ENCODE measurements around the gene CIAO3.
A peak's percentile ranks its signal among the peaks of the same experiment; 100 is the strongest.
"Not testable (repeated sequence)": the region's sequence is repeated elsewhere in the genome, so short reads cannot be mapped to it uniquely, and the experiment has no call there.

CIAO3 gene

GRCh38 chr16:740764-741505 lies at the start of gene CIAO3:
Gene CIAO3, minus strand, starts transcription at chr16:740997. Its CDS starts 12 bp downstream, at chr16:740985.
- DNase-seq (ENCODE audit: low spot score) = peak; percentile 99

GRCh38 chr16:790086-790485 lies 49.3 kb upstream of the CIAO3 start:
- no peak for DNase-seq (ENCODE audit: low spot score)

- no peak for DNase-seq (ENCODE audit: low spot score)
These were observed 48.5 kb upstream of the CIAO3 start for GRCh38 chr16:789191-789850.

GRCh38 chr16:788399-789126 lies 47.8 kb upstream of the CIAO3 start, which contains the start of gene CHTF18:
Gene CHTF18, plus strand, starts transcription at chr16:788620. Its CDS starts 65 bp downstream, at chr16:788685.
- peak; percentile 100 for DNase-seq (ENCODE audit: low spot score)

- no peak for DNase-seq (ENCODE audit: low spot score)
These were observed 47.2 kb upstream of the CIAO3 start, which contains the start of gene RPUSD1 for GRCh38 chr16:787978-788398. Gene RPUSD1, minus strand, starts transcription at chr16:788381. Its CDS starts 644 bp downstream, at chr16:787737.

GRCh38 chr16:787321-787966 lies 46.6 kb upstream of the CIAO3 start:
- DNase-seq (ENCODE audit: low spot score) = no peak

- DNase-seq (ENCODE audit: low spot score) = peak; percentile 82
These were observed 45.1 kb upstream of the CIAO3 start for GRCh38 chr16:785563-786535.

- no peak for DNase-seq (ENCODE audit: low spot score)
These were observed 43.6 kb upstream of the CIAO3 start for GRCh38 chr16:784431-784830.

- DNase-seq (ENCODE audit: low spot score) = no peak
These were observed 42.8 kb upstream of the CIAO3 start for GRCh38 chr16:783404-784161.

GRCh38 chr16:782766-783403 lies 42.1 kb upstream of the CIAO3 start:
- DNase-seq (ENCODE audit: low spot score) = no peak

- no peak for DNase-seq (ENCODE audit: low spot score)
These were observed 41.5 kb upstream of the CIAO3 start for GRCh38 chr16:782258-782657.

- DNase-seq (ENCODE audit: low spot score) = no peak
These were observed 40.7 kb upstream of the CIAO3 start for GRCh38 chr16:781346-782010.

- DNase-seq (ENCODE audit: low spot score) = no peak
These were observed 39.5 kb upstream of the CIAO3 start for GRCh38 chr16:780296-780695.

GRCh38 chr16:779561-779960 lies 38.8 kb upstream of the CIAO3 start:
- DNase-seq (ENCODE audit: low spot score) = no peak

GRCh38 chr16:778909-779527 lies 38.2 kb upstream of the CIAO3 start:
- no peak for DNase-seq (ENCODE audit: low spot score)

- no peak for DNase-seq (ENCODE audit: low spot score)
These were observed 37.6 kb upstream of the CIAO3 start for GRCh38 chr16:778447-778846.

GRCh38 chr16:777826-778225 lies 37.0 kb upstream of the CIAO3 start:
- DNase-seq (ENCODE audit: low spot score) = no peak

- DNase-seq (ENCODE audit: low spot score) = no peak
These were observed 36.0 kb upstream of the CIAO3 start for GRCh38 chr16:776824-777223.

- not testable (repeated sequence) for DNase-seq (ENCODE audit: low spot score)
These were observed 35.5 kb upstream of the CIAO3 start for GRCh38 chr16:776298-776697.
